ENCODE results near the gene ABCA8.
"Not testable (repeated sequence)": the region's sequence is repeated elsewhere in the genome, so short reads cannot be mapped to it uniquely, and the experiment has no call there.

Gene ABCA8

GRCh38 chr17:68829211-68829610, 126.0 kb downstream of the ABCA8 start:
- DNase-seq (ENCODE audit: low read depth), result no peak

- DNase-seq (ENCODE audit: low read depth), result no peak
These were observed 130.5 kb downstream of the ABCA8 start for GRCh38 chr17:68824707-68825106.

DNA sequence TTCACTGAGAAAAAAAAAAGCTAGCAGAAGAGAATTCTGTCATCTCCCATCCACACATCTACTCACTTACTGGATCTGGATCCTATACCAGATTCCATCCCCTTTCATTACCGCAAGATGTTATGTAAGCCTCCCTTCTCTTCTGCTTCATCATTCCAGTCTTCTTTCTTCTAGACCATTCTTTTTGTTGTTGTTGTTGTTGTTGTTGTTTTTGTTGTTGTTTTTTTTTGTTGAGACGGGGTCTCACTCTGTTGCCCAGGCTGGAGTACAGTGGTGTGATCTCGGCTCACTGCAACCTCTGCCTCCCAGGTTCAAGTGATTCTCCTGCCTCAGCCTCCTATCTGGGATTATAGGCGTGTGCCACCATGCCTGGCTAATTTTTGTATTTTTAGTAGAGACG, 131.0 kb downstream of the ABCA8 start:
- not testable (repeated sequence) for DNase-seq (ENCODE audit: low read depth)

GRCh38 chr17:68822719-68823289, 132.4 kb downstream of the ABCA8 start:
- DNase-seq (ENCODE audit: low read depth), result no peak

- no peak for DNase-seq (ENCODE audit: low read depth)
These were observed 133.1 kb downstream of the ABCA8 start for GRCh38 chr17:68821860-68822696.

GRCh38 chr17:68820825-68821481, 134.2 kb downstream of the ABCA8 start:
- no peak for DNase-seq (ENCODE audit: low read depth)

DNA sequence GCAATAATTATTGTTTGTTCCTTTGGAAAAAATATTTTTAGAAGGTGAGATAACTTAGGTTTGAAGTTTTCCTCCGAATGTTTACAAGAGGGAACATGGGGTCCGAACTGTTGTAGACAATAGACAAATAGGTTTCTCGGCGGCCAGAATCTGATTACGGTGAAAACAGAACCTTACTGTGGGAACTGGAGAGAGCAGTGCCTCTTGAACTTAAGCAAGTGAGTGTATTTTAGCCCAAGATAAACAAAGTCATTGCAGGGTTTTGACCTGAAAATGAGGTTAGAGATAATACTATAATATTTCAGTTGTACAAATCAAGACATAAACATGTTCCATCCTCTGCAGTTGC, 134.7 kb downstream of the ABCA8 start:
- DNase-seq (ENCODE audit: low read depth), result no peak

- DNase-seq (ENCODE audit: low read depth), result no peak
These were observed 135.7 kb downstream of the ABCA8 start for GRCh38 chr17:68819465-68819864.

All from stimulated activated CD8-positive, alpha-beta memory T cell treated with anti-CD3 and anti-CD28 coated beads, Interleukin-12 subunit alpha, Interleukin-12 subunit beta, amount 100 ng/mL, for 1 hour (primary cell).